ENCODE results near the gene ATPAF2. TPM values are rescaled to one million over a fixed set of nuclear protein-coding genes. Genes with fewer than 3 reads are reported as not detected.

The ATPAF2 gene
- total RNA-seq, 3 donors from 2014 or later (not counting 1 experiment from before 2014, with no cell fraction given): 31.4 to 43.4 (median 41.5) TPM

- Histone ChIP-seq H3K4me1 (ENCODE audit: control insufficient read depth, insufficient read depth, low read length) (no peaks in the 10 kb centered on the region), H3K36me3 (ENCODE audit: control insufficient read depth, insufficient read depth, low read length) (no peaks in the 10 kb centered on the region), H3K27me3 (ENCODE audit: control insufficient read depth, insufficient read depth, low read length) (no peaks in the 10 kb centered on the region), H3K4me3 (ENCODE audit: low read length) (no peak overlapping the region), H3K9me3 (ENCODE audit: control insufficient read depth, insufficient read depth, low read length) (no peaks in the 10 kb centered on the region), H3K27ac (ENCODE audit: low read length) (no peak overlapping the region)
- Mint-ChIP-seq H3K4me1 (no peaks in the 10 kb centered on the region), H3K36me3 (no peaks in the 10 kb centered on the region), H3K9me3 (no peaks in the 10 kb centered on the region), H3K27me3 (ENCODE audit: low read depth in 2 of 2) (no peaks in the 10 kb centered on the region), H3K4me3 (no peak overlapping the region), H3K27ac (no peak overlapping the region)
- DNase-seq (no peak), ATAC-seq (no peak)
- intact Hi-C loops (cut with micrococcal nuclease): no loop called here
- TF ChIP-seq, protein P1, sequence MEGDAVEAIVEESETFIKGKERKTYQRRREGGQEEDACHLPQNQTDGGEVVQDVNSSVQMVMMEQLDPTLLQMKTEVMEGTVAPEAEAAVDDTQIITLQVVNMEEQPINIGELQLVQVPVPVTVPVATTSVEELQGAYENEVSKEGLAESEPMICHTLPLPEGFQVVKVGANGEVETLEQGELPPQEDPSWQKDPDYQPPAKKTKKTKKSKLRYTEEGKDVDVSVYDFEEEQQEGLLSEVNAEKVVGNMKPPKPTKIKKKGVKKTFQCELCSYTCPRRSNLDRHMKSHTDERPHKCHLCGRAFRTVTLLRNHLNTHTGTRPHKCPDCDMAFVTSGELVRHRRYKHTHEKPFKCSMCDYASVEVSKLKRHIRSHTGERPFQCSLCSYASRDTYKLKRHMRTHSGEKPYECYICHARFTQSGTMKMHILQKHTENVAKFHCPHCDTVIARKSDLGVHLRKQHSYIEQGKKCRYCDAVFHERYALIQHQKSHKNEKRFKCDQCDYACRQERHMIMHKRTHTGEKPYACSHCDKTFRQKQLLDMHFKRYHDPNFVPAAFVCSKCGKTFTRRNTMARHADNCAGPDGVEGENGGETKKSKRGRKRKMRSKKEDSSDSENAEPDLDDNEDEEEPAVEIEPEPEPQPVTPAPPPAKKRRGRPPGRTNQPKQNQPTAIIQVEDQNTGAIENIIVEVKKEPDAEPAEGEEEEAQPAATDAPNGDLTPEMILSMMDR (IDR thresholded peaks at IDR 0.05): no peak
- WGBS (ENCODE audit: insufficient coverage): 89% methylated on average over 9 of the region's 9 CpGs
These were observed 49.9 kb downstream of the ATPAF2 start for GRCh38 chr17:17989081-17989480.

DNA sequence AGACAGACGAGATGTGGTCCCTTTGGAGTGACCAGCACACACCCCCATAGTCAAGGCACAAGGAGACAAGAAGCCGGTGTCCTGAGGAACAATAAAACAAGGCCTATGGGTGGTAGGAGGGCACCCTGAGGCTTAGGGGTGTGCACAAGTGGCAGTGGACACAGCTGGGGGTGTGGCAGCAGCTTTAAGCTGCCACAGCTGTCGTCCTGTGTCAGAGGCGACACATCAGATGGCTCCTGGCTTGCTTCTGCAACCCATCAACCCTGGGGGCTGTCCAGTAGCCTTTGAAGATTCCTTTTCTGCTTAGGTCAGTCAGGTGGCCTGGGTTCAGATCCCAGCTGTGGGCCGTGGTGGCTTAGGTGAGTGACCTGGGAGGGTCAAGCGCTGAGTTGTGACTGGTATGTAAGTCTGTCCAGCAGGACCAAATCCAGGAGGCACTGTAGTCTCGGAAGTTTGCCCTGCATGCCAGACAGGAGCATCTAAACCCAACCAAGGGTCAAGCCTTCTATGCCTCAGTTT is 50.5 kb downstream of the ATPAF2 start:
- H3K36me3 Mint-ChIP-seq: no peaks in the 10 kb centered on the region
- ATAC-seq (no peak), DNase-seq (no peak)
- no peak overlapping the region for H3K27ac Mint-ChIP-seq
- H3K27me3 ChIP-seq (ENCODE audit: control insufficient read depth, insufficient read depth, low read length): no peaks in the 10 kb centered on the region
- intact Hi-C loops (cut with micrococcal nuclease): no loop called here
- no peaks in the 10 kb centered on the region for H3K4me1 Mint-ChIP-seq
- WGBS (ENCODE audit: insufficient coverage): 88% methylated on average over 7 of the region's 7 CpGs
- H3K36me3 ChIP-seq (ENCODE audit: control insufficient read depth, insufficient read depth, low read length): no peaks in the 10 kb centered on the region
- H3K4me3 ChIP-seq (ENCODE audit: low read length): no peak overlapping the region
- H3K9me3 Mint-ChIP-seq: no peaks in the 10 kb centered on the region
- H3K9me3 ChIP-seq (ENCODE audit: control insufficient read depth, insufficient read depth, low read length): no peaks in the 10 kb centered on the region
- no peak overlapping the region for H3K27ac ChIP-seq (ENCODE audit: low read length)
- TF ChIP-seq, protein P1 (IDR thresholded peaks at IDR 0.05): no peak
- H3K4me1 ChIP-seq (ENCODE audit: control insufficient read depth, insufficient read depth, low read length): no peaks in the 10 kb centered on the region
- no peaks in the 10 kb centered on the region for H3K27me3 Mint-ChIP-seq (ENCODE audit: low read depth in 2 of 2)
- no peak overlapping the region for H3K4me3 Mint-ChIP-seq

DNA sequence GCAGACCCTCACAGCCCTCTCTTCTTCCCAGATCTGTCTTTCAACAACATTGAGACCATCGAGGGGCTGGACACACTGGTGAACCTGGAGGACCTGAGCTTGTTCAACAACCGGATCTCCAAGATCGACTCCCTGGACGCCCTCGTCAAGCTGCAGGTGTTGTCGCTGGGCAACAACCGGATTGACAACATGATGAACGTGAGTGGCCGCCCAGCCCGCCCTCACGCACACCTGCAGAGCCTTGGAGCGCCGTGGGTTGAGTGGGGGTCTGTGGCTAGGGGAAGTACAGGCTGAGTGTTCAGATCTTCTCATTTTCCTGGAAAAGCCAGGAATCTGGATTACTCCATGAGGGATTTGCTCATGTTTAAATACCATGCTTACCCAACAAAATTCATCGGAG is 51.1 kb downstream of the ATPAF2 start:
- H3K9me3 ChIP-seq (ENCODE audit: control insufficient read depth, insufficient read depth, low read length): no peaks in the 10 kb centered on the region
- H3K27ac Mint-ChIP-seq: no peak overlapping the region
- no peaks in the 10 kb centered on the region for H3K36me3 ChIP-seq (ENCODE audit: control insufficient read depth, insufficient read depth, low read length)

More for the DNA sequence above, 51.1 kb downstream of the ATPAF2 start:
- Mint-ChIP-seq H3K36me3 (no peaks in the 10 kb centered on the region), H3K27me3 (ENCODE audit: low read depth in 2 of 2) (no peaks in the 10 kb centered on the region), H3K4me1 (no peaks in the 10 kb centered on the region), H3K4me3 (no peak overlapping the region), H3K9me3 (no peaks in the 10 kb centered on the region)
- 93% methylated on average over 14 of the region's 14 CpGs for WGBS (ENCODE audit: insufficient coverage)
- Histone ChIP-seq H3K4me1 (ENCODE audit: control insufficient read depth, insufficient read depth, low read length) (no peaks in the 10 kb centered on the region), H3K27me3 (ENCODE audit: control insufficient read depth, insufficient read depth, low read length) (no peaks in the 10 kb centered on the region), H3K4me3 (ENCODE audit: low read length) (no peak overlapping the region), H3K27ac (ENCODE audit: low read length) (no peak overlapping the region)
- no peak for DNase-seq
- intact Hi-C loops (cut with micrococcal nuclease): no loop called here
- ATAC-seq: no peak
- TF ChIP-seq, protein P1 (IDR thresholded peaks at IDR 0.05): no peak

All from natural killer cell (primary cell).